ENCODE results near the gene MOV10L1.
A peak's percentile ranks its signal among the peaks of the same experiment; 100 is the strongest.
"Not testable (repeated sequence)": the region's sequence is repeated elsewhere in the genome, so short reads cannot be mapped to it uniquely, and the experiment has no call there.

Gene MOV10L1

DNA sequence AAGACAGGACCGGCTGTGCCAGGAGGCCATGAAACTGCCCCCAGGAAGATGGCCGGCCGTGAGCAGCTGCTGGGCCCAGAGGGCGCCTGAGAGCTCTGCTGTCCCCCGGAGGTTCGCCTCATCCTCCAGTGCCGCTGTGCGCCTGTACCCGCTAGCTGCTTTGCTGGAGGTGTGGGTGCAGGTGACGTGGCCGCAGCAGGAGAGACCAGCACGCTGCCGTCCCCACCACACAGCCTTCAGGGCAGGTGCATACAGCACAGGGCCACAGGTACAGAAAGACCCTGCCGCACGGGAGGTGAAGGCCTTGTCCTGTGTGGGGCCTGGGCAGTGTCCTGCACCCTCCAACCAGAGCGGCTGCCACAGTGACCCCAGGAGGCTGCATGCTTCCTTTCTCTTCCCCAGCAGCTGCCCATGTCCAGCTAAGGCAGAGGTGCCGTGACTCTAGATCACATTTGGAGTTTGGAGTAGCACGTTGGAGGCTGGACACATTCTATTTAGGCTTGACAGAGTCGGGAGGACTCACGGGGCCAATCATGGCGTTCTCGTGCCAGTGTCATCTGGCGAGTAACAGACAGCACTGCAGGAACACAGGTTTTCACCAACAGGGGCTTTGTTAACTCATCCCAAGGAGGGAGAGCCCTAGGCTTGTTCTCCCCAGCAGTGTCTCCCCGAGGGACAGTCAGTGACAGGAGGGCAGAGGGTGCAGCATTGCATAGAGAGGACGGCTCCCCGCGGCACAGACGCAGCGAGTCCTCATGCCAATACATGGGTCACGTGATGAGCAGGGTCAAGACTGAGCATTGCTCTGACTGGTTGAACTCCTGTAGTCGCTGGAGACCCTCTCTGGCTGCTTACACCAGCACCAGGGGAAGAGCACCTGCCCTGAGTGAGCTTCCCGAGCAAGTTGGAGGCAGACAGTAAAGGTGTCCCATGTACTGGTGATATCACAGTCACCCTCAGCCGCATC is 62.0 kb downstream of the MOV10L1 start:
- DNase-seq (ENCODE audit: low read depth in 1 of 2, low spot score in 1 of 2): no peak

DNA sequence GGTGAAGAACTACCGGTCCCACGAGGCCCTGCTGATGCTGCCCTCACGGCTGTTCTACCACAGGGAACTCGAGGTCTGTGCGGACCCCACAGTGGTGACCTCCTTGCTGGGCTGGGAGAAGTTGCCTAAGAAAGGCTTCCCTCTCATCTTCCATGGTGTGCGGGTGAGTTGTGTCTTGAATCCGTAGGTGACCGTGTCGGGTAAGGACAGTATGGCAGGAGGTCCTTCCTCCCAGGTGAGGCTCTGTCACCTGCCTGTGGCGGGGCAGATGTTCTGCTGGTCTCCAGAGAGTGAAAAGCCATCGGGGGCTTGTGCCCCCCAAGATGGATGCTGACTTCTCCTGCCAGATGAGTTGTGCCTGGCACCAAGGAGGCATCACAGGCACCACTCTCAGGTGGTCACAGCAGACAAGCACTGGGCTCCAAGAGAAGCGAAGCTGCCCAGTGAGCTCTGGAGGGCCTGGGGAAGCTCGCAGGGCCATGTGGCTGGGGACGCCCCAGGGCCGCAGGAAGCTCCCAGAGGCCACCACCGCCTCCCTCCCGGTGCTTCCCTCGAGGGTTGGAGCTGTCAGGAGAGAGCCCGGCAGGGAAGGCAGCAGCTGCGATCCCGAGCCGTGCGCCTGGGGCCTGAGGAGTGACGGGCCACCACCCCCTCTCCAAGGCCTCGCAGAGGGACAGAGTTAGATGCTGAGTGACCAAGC is 63.4 kb downstream of the MOV10L1 start:
- no peak for DNase-seq (ENCODE audit: low read depth in 1 of 2, low spot score in 1 of 2)

DNA sequence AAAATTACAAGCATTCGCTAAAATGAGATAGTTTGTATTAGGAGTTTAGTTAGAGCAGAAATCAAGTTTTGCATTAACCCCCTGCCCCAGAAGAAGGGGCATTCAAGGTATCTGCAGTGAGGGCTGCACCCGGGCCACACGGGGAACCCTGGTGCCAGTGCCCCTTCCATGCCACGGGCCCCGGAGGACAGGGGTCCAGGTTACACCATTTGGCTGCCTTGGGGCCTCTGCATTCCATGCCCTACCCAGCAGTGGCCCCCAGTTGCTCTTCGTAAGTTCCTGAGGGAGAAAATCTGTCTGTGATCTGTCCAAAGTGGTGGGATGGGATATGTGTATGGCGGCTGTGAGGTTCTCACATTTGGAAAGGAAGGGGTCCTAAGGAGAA is 63.9 kb downstream of the MOV10L1 start:
- no peak for DNase-seq (ENCODE audit: low read depth in 1 of 2, low spot score in 1 of 2)

DNA sequence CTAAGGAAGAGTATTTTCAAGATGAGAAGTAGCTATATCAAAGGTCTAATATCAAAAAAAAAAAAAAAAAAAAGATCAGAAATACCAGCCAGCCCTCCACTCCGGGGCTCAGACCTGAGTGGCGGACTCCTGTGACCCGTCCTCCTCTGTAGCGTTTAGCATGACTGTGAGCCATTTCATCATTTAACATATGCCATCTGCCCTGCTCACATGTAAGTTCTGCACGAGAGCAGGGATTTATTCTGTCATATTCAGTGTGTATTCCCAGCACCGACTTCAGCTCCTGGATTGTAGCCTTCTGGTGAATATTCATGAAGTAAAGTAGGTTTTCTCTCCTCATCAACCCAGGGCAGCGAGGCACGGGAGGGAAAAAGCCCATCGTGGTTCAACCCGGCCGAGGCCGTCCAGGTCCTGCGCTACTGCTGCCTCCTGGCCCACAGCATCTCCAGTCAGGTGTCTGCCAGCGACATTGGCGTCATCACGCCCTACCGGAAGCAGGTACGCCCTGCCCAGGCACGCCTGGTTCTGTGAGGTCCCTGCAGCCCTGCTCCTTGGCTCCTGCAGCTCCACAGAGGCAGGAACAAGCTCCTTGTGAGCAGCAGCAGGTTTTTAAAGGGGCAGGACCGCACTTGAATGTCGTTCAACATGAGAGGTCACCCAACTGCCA is 68.0 kb downstream of the MOV10L1 start:
- DNase-seq (ENCODE audit: low read depth in 1 of 2, low spot score in 1 of 2): no peak

DNA sequence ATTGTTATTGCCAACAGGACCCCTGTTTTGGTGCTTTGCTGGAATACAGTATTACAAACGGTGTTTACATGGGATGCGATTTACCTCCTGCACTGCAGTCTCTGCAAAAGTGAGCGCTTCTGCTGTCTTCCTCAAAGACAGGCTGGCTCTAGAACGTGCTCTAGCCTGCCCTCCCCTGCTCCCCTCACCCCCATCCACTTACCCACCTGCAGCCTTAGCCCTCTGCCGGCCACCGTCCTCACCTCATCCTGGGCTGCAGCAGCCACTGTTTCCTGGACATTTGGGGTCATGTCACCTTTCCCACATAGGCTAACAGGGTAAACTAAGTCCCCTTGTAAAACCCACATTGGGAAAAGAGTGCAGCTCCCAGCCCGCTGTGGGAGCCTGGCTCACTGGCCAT is 71.1 kb downstream of the MOV10L1 start:
- DNase-seq (ENCODE audit: low read depth in 1 of 2, low spot score in 1 of 2): no peak

DNA sequence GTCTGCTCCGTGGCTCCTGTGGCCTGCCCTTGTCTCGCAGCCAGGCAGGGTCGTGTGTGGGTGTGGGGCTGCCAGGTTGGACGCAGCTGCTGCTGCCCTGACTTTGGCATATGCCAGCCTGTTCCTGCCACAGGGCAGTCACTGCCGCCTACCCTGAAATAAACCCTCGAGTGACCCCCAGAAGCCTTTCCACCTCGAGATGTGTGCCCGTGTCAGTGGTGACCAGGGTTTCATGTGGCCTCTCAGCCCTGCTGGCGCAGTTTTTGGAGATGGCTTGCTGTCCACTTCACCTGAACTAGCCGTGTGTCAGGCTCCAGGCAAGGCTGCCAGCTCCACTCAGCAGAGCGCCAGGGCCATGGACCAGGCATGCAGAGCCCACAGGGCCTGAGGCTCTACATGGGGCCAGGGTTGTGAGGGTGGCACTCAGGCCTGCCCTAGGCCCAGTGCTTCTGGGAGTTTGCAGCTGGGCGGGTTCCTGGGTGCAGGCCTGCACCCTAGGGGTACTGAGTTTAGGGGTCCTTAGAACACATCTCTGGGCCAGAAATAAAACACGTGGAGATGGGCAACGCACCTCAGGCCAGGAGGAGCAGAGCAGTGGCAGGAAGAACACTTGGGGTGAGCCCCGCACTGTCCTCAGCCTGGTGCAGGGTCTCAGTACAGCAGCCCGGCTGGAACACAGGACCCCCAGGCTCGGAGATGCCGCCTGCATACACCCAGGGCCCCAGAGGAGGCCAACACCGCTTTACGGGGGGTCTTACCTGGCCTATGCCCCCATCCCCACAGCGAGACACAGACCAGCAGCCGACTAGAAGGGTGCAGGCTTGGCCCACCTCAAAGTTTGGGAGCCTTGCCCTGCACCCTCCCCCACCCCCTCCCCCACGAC is 71.9 kb downstream of the MOV10L1 start:
- no peak for DNase-seq (ENCODE audit: low read depth in 1 of 2, low spot score in 1 of 2)

DNA sequence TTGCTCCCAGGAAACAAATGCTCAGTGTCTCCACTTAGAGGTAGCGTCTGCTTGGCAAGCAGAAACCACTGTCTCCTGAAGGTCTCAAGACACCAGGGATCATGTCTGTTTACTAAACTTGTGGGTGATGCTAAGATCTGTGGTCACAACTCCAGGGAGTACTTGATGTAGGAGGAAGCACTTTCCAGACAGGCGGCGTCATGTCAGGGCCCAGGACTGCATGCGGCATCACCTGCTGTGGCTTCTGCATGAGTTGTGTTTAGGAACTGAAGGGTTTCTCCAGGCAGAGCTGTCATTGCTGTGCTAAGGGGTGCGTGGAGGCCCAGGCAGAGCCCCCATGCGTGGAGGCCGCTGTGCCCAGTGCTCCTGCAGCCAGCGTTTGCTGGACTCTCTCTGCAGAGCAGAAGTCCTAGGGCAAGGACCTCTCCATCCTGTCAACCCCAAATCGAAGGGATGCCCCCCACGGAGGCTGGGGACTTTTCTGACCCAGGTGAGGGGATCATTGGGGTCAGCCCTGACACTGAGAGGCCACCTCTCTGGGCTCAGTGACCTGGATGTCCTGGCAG is 72.7 kb downstream of the MOV10L1 start:
- no peak for DNase-seq (ENCODE audit: low read depth in 1 of 2, low spot score in 1 of 2)

DNA sequence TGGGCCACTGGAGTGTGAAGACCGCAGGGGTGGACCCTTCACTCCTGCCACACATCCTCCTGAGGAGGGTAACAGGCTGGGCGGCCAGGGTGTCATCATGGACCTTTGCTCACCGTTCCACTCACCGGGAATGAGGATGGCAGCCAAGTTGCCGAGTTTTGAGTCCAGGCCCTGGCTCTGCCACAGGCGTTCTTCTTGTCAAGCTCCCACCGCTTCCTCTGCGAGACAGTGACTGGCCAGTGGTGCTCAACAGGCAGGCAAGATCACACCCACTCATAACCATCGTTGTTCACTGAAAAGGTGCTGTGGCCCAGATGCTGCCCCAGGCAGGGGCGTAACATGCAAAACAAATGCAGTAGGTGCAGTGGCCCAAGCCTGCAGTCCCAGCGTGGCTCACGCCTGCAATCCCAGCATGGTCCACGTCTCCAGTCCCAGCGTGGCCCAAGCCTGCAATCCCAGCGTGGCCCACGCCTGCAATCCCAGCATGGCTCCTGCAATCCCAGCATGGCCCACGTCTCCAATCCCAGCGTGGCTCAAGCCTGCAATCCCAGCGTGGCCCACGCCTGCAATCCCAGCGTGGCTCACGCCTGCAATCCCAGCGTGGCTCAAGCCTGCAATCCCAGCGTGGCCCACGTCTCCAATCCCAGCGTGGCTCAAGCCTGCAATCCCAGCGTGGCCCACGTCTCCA is 75.8 kb downstream of the MOV10L1 start:
- no peak for DNase-seq (ENCODE audit: low read depth in 1 of 2, low spot score in 1 of 2)

DNA sequence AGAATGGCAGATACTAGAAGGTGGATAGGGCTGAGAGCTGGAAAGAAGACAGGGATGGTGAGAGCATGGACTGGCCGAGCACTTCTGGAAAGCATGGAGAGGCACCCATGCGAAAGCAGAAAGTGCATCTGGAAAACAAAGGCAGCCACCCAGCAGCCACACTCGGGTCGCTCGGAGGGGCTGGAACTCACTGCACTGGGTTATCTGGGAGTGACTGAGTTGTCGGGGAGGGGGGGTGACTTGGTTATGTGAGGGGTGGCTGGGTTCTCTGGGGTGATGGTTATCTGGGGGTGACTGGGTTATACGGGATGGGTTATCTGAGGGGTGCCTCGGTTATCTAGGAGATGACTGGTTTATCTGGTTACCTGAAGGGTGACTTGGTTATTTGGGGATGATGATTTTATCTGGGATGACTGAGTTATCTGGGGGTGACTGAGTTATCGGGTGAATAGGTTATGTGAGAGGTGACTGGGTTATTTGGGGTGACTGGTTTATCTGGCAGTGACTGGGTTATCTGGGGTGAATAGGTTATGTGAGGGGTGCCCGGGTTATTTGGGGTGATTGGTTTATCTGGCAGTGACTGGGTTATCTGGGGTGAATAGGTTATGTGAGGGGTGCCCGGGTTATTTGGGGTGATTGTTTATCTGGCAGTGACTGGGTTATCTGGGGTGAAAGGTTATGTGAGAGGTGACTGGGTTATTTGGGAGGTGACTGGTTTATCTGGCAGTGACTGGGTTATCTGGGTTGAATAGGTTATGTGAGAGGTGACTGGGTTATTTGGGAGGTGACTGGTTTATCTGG is 78.1 kb downstream of the MOV10L1 start:
- no peak for DNase-seq (ENCODE audit: low read depth in 1 of 2, low spot score in 1 of 2)

DNA sequence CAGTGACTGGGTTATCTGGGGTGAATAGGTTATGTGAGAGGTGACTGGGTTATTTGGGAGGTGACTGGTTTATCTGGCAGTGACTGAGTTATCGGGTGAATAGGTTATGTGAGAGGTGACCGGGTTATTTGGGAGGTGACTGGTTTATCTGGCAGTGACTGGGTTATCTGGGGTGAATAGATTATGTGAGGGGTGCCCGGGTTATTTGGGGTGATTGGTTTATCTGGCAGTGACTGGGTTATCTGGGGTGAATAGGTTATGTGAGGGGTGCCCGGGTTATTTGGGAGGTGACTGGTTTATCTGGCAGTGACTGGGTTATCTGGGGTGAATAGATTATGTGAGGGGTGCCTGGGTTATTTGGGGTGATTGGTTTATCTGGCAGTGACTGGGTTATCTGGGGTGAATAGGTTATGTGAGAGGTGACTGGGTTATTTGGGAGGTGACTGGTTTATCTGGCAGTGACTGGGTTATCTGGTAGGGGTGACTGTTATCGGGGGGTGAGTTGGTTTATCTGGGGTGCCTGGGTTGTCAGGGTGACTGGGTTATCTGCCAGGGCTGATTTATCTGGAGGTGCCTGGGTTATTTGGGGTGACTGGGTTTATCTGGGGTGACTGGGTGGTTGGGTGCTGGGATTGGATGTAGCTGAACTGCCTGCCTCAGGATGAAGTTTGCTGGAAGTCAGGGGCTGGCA is 78.8 kb downstream of the MOV10L1 start:
- DNase-seq (ENCODE audit: low read depth in 1 of 2, low spot score in 1 of 2): not testable (repeated sequence)

DNA sequence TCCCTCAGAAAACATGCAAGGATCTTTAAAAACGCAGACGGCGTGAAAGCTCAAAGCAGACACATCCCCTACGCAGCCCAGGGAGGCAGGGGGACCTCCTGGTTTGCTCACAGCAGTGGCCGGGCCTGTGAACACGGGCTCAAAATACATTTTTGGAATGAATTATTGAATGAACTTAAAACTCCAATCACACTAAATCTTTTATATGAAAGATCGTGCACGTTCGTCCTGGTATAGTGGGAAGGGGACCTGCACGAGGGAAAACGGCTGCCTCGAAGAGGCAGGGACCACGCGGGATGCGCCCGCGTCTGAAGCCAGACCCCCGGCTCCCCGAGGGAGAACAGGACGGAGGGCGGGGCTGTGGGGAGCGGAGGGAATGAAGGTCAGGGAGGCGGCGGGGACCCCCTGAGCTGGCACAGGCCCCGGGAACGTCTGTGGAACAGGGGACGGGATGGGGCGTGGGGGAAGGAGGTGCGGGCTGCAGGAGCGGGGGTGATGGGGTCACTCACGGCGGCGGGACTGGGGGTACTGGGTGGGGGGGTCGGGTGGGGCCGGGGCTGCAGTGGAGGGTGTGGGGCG is 79.5 kb downstream of the MOV10L1 start:
- DNase-seq (ENCODE audit: low read depth in 1 of 2, low spot score in 1 of 2): no peak

DNA sequence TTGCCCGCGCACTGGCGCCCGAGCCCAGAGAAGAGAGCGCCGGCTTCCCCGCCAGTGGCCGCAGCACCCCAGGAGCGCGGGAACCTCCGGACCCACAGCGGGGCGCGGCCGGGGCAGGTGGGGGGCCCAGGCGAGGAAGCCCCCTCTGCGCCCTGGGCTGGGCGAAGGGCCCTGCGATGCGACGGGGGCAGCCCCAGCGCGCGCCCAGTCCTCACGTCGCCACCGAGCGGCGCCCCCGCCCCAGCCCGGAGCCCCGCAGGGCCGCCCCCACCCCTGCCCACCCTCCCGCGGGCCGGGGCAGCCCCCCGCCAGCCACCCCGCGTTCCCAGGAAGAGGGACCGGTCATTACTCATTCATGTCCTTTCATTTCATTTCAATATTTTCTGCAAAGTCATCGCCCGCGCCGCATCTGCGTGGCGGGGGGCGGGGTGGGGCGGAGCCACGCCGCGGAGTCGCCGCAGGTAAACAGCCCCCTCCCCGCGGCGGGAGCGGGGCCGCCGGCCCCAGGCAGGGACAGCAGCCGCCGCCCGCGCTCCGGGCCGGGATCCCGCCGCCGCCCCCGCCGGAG is 80.1 kb downstream of the MOV10L1 start:
- peak in 1 of 2 donors; percentile 47 for DNase-seq (ENCODE audit: low read depth in 1 of 2, low spot score in 1 of 2)

DNA sequence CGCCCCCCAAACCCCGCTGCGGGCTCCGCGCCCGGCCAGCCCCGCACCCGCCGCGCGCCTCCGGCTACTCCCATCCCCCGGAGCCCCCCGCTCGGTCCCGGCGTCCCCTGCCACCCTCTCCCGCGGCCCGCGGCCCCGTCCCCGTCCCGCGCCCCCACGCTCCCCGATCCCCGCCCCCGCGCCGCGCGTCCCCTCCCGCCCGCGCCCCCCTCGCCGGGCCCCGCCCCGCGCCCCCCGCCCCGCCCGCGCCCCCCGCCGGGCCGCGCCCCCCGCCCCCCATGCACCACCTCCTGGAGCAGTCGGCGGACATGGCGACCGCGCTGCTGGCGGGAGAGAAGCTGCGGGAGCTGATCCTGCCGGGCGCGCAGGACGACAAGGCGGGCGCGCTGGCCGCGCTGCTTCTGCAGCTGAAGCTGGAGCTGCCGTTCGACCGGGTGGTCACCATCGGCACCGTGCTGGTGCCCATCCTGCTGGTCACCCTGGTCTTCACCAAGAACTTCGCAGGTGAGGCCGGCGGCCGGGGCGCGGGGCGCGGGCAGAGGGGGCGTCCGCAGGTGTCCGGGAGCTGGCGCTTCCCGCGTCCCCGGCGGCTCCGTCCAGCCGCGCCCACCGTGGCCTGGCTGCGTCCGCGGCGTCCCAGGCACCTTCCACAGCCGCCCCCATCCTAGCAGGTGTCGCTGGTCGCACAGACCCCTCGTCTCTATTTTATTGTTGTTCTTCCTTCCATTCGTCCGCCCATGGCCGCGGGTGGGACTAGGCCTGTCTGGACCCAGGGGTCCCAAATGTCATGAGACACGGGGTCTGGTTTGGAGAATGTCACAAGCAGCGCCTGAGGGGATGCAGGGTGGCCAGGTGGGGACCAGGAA is 80.9 kb downstream of the MOV10L1 start, which contains the start of gene PANX2:
Gene PANX2, plus strand, starts transcription at position 279 of the 866 bp plus-strand sequence. Its CDS starts 0 bp downstream, at position 279.
- DNase-seq (ENCODE audit: low read depth in 1 of 2, low spot score in 1 of 2): no peak

DNA sequence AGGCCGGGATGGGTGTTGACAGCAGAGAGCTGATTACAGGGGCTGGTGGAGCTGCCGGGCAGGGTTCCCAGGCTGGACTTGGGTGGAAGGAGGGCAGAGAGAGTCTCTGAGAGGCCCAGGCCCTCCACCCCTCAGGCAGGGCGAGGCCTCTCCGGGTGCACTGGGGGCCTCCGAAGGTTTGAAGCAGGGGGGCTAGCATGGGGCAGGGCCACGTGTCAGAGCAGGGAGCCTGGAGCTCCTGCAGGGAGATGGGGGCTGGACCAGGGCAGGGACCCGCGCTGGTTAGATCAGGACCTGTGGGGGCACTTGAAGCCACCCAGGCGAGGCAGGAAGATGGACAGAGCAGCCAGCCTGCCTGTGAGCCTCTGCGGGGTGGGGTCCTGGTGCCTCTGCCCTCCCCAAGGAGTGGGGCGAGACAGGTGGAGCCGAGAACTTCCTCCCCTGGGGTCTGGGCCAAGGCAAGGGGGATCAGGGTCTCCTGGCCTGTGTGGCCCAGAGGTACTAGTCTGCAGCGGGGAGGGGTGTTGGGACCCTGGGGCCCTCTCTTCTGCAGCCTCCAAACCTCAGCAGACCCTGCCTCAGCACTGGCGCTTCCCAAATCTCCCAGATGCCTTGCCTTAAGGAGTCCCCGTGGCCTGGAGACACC is 81.6 kb downstream of the MOV10L1 start:
- DNase-seq (ENCODE audit: low read depth in 1 of 2, low spot score in 1 of 2): no peak

DNA sequence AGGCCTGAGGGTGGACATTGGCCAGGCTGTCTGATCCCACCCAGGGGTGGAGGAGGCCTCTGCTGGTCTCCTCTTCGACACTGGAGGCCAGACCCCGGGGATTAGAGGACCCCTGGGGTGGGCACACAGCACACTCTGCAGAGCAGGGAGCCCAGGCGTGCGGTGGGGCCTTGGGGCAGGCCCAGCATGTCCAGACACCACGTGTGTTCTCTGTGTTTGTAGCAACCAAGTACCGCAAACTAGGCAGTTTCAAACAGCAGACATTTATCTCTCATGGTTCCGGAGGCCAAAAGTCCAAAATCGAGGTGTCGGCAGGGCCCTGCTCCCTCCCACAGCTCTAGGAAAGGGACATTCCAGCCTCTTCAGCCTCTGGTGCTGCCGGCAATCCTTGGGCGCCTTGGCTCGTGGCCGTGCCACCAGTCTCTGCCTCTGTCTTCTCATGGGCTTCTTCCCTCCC is 82.2 kb downstream of the MOV10L1 start:
- no peak for DNase-seq (ENCODE audit: low read depth in 1 of 2, low spot score in 1 of 2)

DNA sequence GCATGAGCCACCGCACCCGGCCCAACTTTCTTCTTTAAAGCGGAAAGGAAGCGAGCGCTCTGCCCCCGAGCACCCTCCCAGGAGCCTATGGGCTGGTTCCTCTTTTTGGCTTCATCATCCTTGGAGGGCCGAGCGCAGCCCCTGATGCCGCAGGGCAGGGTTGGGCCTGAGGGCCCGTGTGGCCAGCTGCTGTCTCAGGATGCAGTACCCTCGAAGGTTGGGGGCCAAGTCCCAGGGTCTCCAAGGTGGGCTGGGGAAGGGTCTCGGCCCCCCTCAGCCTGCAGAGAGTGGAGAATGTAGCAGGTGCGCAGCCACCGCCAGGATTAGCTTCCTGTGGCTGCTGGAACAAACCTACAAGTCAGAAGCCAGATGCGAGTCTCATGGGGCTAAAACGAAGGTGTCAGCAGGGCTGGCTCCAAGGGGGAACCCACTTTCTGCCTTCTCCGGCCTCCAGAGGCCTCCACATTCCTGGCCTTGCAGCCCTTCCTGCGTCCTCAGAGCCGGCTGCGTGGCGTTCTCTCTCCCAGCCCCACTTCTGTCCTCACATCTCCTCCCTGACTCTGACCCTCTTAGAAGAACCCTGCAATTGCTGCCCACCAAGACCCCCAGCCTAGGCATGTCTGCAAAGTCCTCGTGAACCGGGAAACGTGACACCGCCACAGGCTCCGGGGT is 83.6 kb downstream of the MOV10L1 start:
- no peak for DNase-seq (ENCODE audit: low read depth in 1 of 2, low spot score in 1 of 2)

Measured in activated CD4-positive, alpha-beta T cell treated with anti-CD3 and anti-CD28 coated beads, Interleukin-2, amount 50 U/mL, for 24 hours (primary cell).